T-helper 2 cell (primary cell): ENCODE results near the gene RETN.

Source experiments
- DNase-seq, 5 experiments: peaks; one replicate each; pipeline versions ENCODE4 v3.0.0 to v3.0.0-alpha.2; 2012 to 2022

RETN gene

GRCh38 chr19:7685546-7686445 lies 16.9 kb downstream of the RETN start:
- no peak for DNase-seq

- no peak for DNase-seq
These were observed 18.3 kb downstream of the RETN start for GRCh38 chr19:7687177-7687576.

- no peak for DNase-seq
These were observed 20.3 kb downstream of the RETN start for GRCh38 chr19:7689165-7689564.

- peak in 2 of 5 experiments; percentile 14 to 37 for DNase-seq
These were observed 22.0 kb downstream of the RETN start for GRCh38 chr19:7690779-7691258.

- DNase-seq: peak in 2 of 5 experiments; percentile 68 to 75
These were observed 22.6 kb downstream of the RETN start for GRCh38 chr19:7691497-7691896.

GRCh38 chr19:7692417-7693088 lies 23.7 kb downstream of the RETN start:
- peak in 2 of 5 experiments; percentile 68 to 85 for DNase-seq

- DNase-seq: no peak
These were observed 25.6 kb downstream of the RETN start for GRCh38 chr19:7694499-7694898.

- DNase-seq: no peak
These were observed 29.0 kb downstream of the RETN start for GRCh38 chr19:7697721-7698287.

- no peak for DNase-seq
These were observed 29.7 kb downstream of the RETN start for GRCh38 chr19:7698583-7698982.

- DNase-seq: no peak
These were observed 30.2 kb downstream of the RETN start for GRCh38 chr19:7699003-7699402.

GRCh38 chr19:7699417-7700401 lies 30.9 kb downstream of the RETN start:
- DNase-seq: peak in 1 of 5 experiments; percentile 22

GRCh38 chr19:7701049-7701653 lies 32.3 kb downstream of the RETN start:
- DNase-seq: no peak

GRCh38 chr19:7701654-7702457 lies 33.0 kb downstream of the RETN start, which contains the start of gene FCER2:
FCER2 (minus strand) TSS chr19:7702131; CDS start chr19:7699760, 2,371 bp downstream.
- DNase-seq: no peak

GRCh38 chr19:7703332-7703731 lies 34.5 kb downstream of the RETN start:
- DNase-seq: no peak

GRCh38 chr19:7704280-7705060 lies 35.6 kb downstream of the RETN start:
- DNase-seq: no peak

GRCh38 chr19:7705387-7706187 lies 36.7 kb downstream of the RETN start:
- peak; percentile 21 to 94 (median 61) for DNase-seq

GRCh38 chr19:7706188-7706954 lies 37.5 kb downstream of the RETN start:
- DNase-seq: no peak

GRCh38 chr19:7706955-7707456 lies 38.2 kb downstream of the RETN start:
- no peak for DNase-seq
